DMS114 treated with DMSO at 0.1 percent for 48 hours (cell line): ENCODE results near the gene MRC2.

ENCODE experiments used
- DNase-seq: peaks from one replicate; lab custom pipeline; 2025; ENCODE audit not compliant: unreplicated experiment; lab: John Stamatoyannopoulos, UW

MRC2 gene

GRCh38 chr17:62658136-62658920 lies 30.9 kb downstream of the MRC2 start:
- DNase-seq, result no peak

GRCh38 chr17:62660629-62661118 lies 33.2 kb downstream of the MRC2 start:
- no peak for DNase-seq

GRCh38 chr17:62661337-62661736 lies 33.9 kb downstream of the MRC2 start:
- DNase-seq, result no peak

GRCh38 chr17:62662855-62663254 lies 35.4 kb downstream of the MRC2 start:
- no peak for DNase-seq

- DNase-seq, result no peak
Measured at GRCh38 chr17:62663304-62663703, 35.8 kb downstream of the MRC2 start.

- no peak for DNase-seq
Measured at GRCh38 chr17:62664336-62665120, 37.1 kb downstream of the MRC2 start.

GRCh38 chr17:62665599-62665998 lies 38.1 kb downstream of the MRC2 start:
- no peak for DNase-seq

GRCh38 chr17:62666061-62666800 lies 38.8 kb downstream of the MRC2 start:
- DNase-seq, result no peak

GRCh38 chr17:62666801-62667591 lies 39.5 kb downstream of the MRC2 start:
- DNase-seq, result no peak

- DNase-seq, result no peak
Measured at GRCh38 chr17:62668091-62668804, 40.8 kb downstream of the MRC2 start.

- no peak for DNase-seq
Measured at GRCh38 chr17:62670202-62670821, 42.8 kb downstream of the MRC2 start.

- DNase-seq, result no peak
Measured at GRCh38 chr17:62671553-62671952, 44.1 kb downstream of the MRC2 start.

GRCh38 chr17:62672957-62673356 lies 45.5 kb downstream of the MRC2 start:
- no peak for DNase-seq

- DNase-seq, result no peak
Measured at GRCh38 chr17:62673614-62674362, 46.3 kb downstream of the MRC2 start.

- DNase-seq, result no peak
Measured at GRCh38 chr17:62674363-62674739, 46.9 kb downstream of the MRC2 start.

- no peak for DNase-seq
Measured at GRCh38 chr17:62674841-62675240, 47.4 kb downstream of the MRC2 start.

- DNase-seq, result no peak
Measured at GRCh38 chr17:62675260-62675659, 47.8 kb downstream of the MRC2 start.

GRCh38 chr17:62675701-62676100 lies 48.2 kb downstream of the MRC2 start:
- DNase-seq, result no peak
